ENCODE results near the gene EPC1. TPM values are rescaled to one million over a fixed set of nuclear protein-coding genes. Genes with fewer than 3 reads are reported as not detected.

The EPC1 gene
- total RNA-seq, 1 experiment from 2014 or later = 36.6 TPM

- CTCF ChIA-PET = no interaction called here
- Histone ChIP-seq H3K4me1 (peaks cover 14% of the 10 kb centered on the region), H3K27me3 (replicated peaks; ENCODE audit: control insufficient read depth, insufficient read depth, low read length) (no peaks in the 10 kb centered on the region), H3K4me3 (ENCODE audit: low read depth, low read length) (no peak overlapping the region), H3K36me3 (ENCODE audit: control insufficient read depth, insufficient read depth, low read length) (no peaks in the 10 kb centered on the region), H3K9me3 (no peaks in the 10 kb centered on the region)
- BruUV-seq (replicated peaks) = no TSS peak
- intact Hi-C loops (cut with micrococcal nuclease; ENCODE audit: unreplicated experiment) = no loop called here
- TF ChIP-seq CTCF (IDR thresholded peaks at IDR 0.05; ENCODE audit: insufficient read depth in 1 of 2, low read depth in 1 of 2, low read length in 1 of 2, severe bottlenecking in 1 of 2, unreplicated experiment in 1 of 2) = no peak
- peaks cover 10% of the 10 kb centered on the region for H3K4me1 Mint-ChIP-seq (ENCODE audit: low read depth, unreplicated experiment)
- H3K36me3 Mint-ChIP-seq (ENCODE audit: insufficient read depth, unreplicated experiment) = peaks cover 19% of the 10 kb centered on the region
- no peak overlapping the region for H3K27ac Mint-ChIP-seq (ENCODE audit: unreplicated experiment)
- POLR2A ChIA-PET = no interaction called here
- no peak for DNase-seq
- no peaks in the 10 kb centered on the region for H3K27me3 Mint-ChIP-seq (ENCODE audit: insufficient read depth, unreplicated experiment)
- no peaks in the 10 kb centered on the region for H3K9me3 Mint-ChIP-seq (ENCODE audit: unreplicated experiment)
- no peak overlapping the region for H3K4me3 Mint-ChIP-seq (ENCODE audit: unreplicated experiment)
Measured at GRCh38 chr10:32308027-32308603, 38.8 kb downstream of the EPC1 start.

GRCh38 chr10:32307609-32308008, 39.3 kb downstream of the EPC1 start:
- H3K27ac Mint-ChIP-seq (ENCODE audit: unreplicated experiment) = no peak overlapping the region
- ChIA-PET POLR2A (no interaction called here), CTCF (no interaction called here)
- H3K4me1 Mint-ChIP-seq (ENCODE audit: low read depth, unreplicated experiment) = peaks cover 10% of the 10 kb centered on the region
- H3K4me1 ChIP-seq = peaks cover 14% of the 10 kb centered on the region
- TF ChIP-seq CTCF (IDR thresholded peaks at IDR 0.05; ENCODE audit: insufficient read depth in 1 of 2, low read depth in 1 of 2, low read length in 1 of 2, severe bottlenecking in 1 of 2, unreplicated experiment in 1 of 2) = no peak
- BruUV-seq (replicated peaks) = no TSS peak
- H3K4me3 Mint-ChIP-seq (ENCODE audit: unreplicated experiment) = no peak overlapping the region
- H3K36me3 ChIP-seq (ENCODE audit: control insufficient read depth, insufficient read depth, low read length) = no peaks in the 10 kb centered on the region
- intact Hi-C loops (cut with micrococcal nuclease; ENCODE audit: unreplicated experiment) = no loop called here
- peaks cover 24% of the 10 kb centered on the region for H3K36me3 Mint-ChIP-seq (ENCODE audit: insufficient read depth, unreplicated experiment)
- DNase-seq = no peak
- no peaks in the 10 kb centered on the region for H3K9me3 Mint-ChIP-seq (ENCODE audit: unreplicated experiment)
- no peaks in the 10 kb centered on the region for H3K9me3 ChIP-seq
- no peaks in the 10 kb centered on the region for H3K27me3 ChIP-seq (replicated peaks; ENCODE audit: control insufficient read depth, insufficient read depth, low read length)
- H3K4me3 ChIP-seq (ENCODE audit: low read depth, low read length) = no peak overlapping the region
- no peaks in the 10 kb centered on the region for H3K27me3 Mint-ChIP-seq (ENCODE audit: insufficient read depth, unreplicated experiment)

- H3K36me3 Mint-ChIP-seq (ENCODE audit: insufficient read depth, unreplicated experiment) = peaks cover 51% of the 10 kb centered on the region
- no peaks in the 10 kb centered on the region for H3K27me3 ChIP-seq (replicated peaks; ENCODE audit: control insufficient read depth, insufficient read depth, low read length)
- H3K27me3 Mint-ChIP-seq (ENCODE audit: insufficient read depth, unreplicated experiment) = no peaks in the 10 kb centered on the region
- H3K4me3 ChIP-seq (ENCODE audit: low read depth, low read length) = no peak overlapping the region
- H3K36me3 ChIP-seq (ENCODE audit: control insufficient read depth, insufficient read depth, low read length) = no peaks in the 10 kb centered on the region; the same call in 1 of the 2 replicates
- H3K9me3 Mint-ChIP-seq (ENCODE audit: unreplicated experiment) = no peaks in the 10 kb centered on the region
- intact Hi-C loops (cut with micrococcal nuclease; ENCODE audit: unreplicated experiment) = loop anchor here (2.0 kb wide), 1 partner anchor 47 kb away; the partner anchor contains the start of gene EPC1
- H3K9me3 ChIP-seq = no peaks in the 10 kb centered on the region
- TF ChIP-seq CTCF (IDR thresholded peaks at IDR 0.05; ENCODE audit: insufficient read depth in 1 of 2, low read depth in 1 of 2, low read length in 1 of 2, severe bottlenecking in 1 of 2, unreplicated experiment in 1 of 2) = no peak
- no TSS peak for BruUV-seq (replicated peaks)
- ChIA-PET POLR2A (no interaction called here), CTCF (no interaction called here)
- H3K4me3 Mint-ChIP-seq (ENCODE audit: unreplicated experiment) = no peak overlapping the region
- H3K4me1 Mint-ChIP-seq (ENCODE audit: low read depth, unreplicated experiment) = peaks cover 13% of the 10 kb centered on the region
- H3K27ac Mint-ChIP-seq (ENCODE audit: unreplicated experiment) = no peak overlapping the region
- DNase-seq = no peak
- H3K4me1 ChIP-seq = peaks cover 11% of the 10 kb centered on the region
Measured at GRCh38 chr10:32299354-32299980, 47.5 kb downstream of the EPC1 start.
